Transverse colon (tissue), 4 donors: ENCODE data around the gene HECTD4.

Experiments used
- CTCF ChIP-seq, 5 experiments: fragments of 200-600 bp in 3 of 5; fragments of 450-650 bp in 2 of 5; sonication (generic) in 3 of 5; IDR thresholded peaks; 1 replicate in 2 of 5; 2 replicates in 3 of 5; pipeline ENCODE4 v1.5.1; 2016 to 2017; ENCODE audit warnings: antibody characterized with exemption in 5 of 5, inconsistent platforms in 3 of 5, mild to moderate bottlenecking in 2 of 5, moderate library complexity in 1 of 5
- EP300 ChIP-seq: sonication (generic); formaldehyde crosslinking; IDR thresholded peaks from one replicate; pipeline ENCODE4 v1.6.1; 2017; ENCODE audit warnings: antibody characterized with exemption, low read depth
- POLR2A ChIP-seq: fragments of 450-650 bp; IDR thresholded peaks from one replicate; pipeline ENCODE4 v1.6.1; 2016; ENCODE audit warnings: antibody characterized with exemption, mild to moderate bottlenecking, moderate library complexity
- POLR2AphosphoS5 ChIP-seq, 3 donors: sonication (generic); formaldehyde crosslinking; IDR thresholded peaks; one replicate each; pipeline ENCODE4 v1.6.1; 2016; ENCODE audit warnings: antibody characterized with exemption in 3 of 3

GRCh38 chr12:112319395-112319794 is 62.8 kb downstream of the HECTD4 start:
- TF ChIP-seq CTCF (IDR thresholded peaks at IDR 0.05) (no peak), POLR2A (no peak), EP300 (no peak), POLR2AphosphoS5 (IDR thresholded peaks at IDR 0.05) (no peak)
